Kidney (tissue), 14 donors: ENCODE measurements around the gene LENEP. TPM values are rescaled to one million over a fixed set of nuclear protein-coding genes. Genes with fewer than 3 reads are reported as not detected.

Source experiments
- DNase-seq, 5 donors: peaks; one replicate each; pipeline ENCODE4 v3.0.0-alpha.2; 2013 to 2020
- FAIRE-seq: peaks from 2 replicates; lab custom pipeline; 2012; peaks lifted over from hg19 to GRCh38; lab: Jason Lieb, UNC
- H3K27ac ChIP-seq, 2 donors: one replicate each; pipeline ENCODE4 v1.7.0; 2013; ENCODE audit warnings: low read depth in 2 of 2, low read length in 2 of 2, inconsistent platforms in 1 of 2
- H3K27me3 ChIP-seq: one replicate; pipeline ENCODE4 v1.7.1; 2013; ENCODE audit warnings: low read length, inconsistent platforms; ENCODE audit not compliant: control insufficient read depth, insufficient read depth
- H3K36me3 ChIP-seq, 3 donors: one replicate each; pipeline versions ENCODE4 v1.7.0 to v1.7.1; 2013; ENCODE audit warnings: low read length in 3 of 3, control low read depth in 1 of 3, inconsistent platforms in 1 of 3; ENCODE audit not compliant: insufficient read depth in 3 of 3, control insufficient read depth in 2 of 3
- H3K4me1 ChIP-seq, 3 donors: one replicate each; pipeline versions ENCODE4 v1.7.0 to v1.7.1; 2013; ENCODE audit warnings: low read length in 3 of 3, inconsistent platforms in 1 of 3, low read depth in 1 of 3; ENCODE audit not compliant: control insufficient read depth in 2 of 3, insufficient read depth in 2 of 3
- H3K4me3 ChIP-seq, 3 donors: one replicate each; pipeline versions ENCODE4 v1.7.0 to v1.8.1; 2013; ENCODE audit warnings: low read length in 3 of 3, control low read depth in 1 of 3, inconsistent platforms in 1 of 3
- H3K9ac ChIP-seq, 3 donors: one replicate each; pipeline versions ENCODE4 v1.7.0 to v1.7.1; 2013; ENCODE audit warnings: low read length in 3 of 3, control low read depth in 1 of 3, inconsistent platforms in 1 of 3
- H3K9me3 ChIP-seq, 3 donors: one replicate each; pipeline versions ENCODE4 v1.7.0 to v1.7.1; 2013; ENCODE audit warnings: low read length in 3 of 3, control low read depth in 1 of 3, inconsistent platforms in 1 of 3; ENCODE audit not compliant: control insufficient read depth in 2 of 3, insufficient read depth in 1 of 3
- intact Hi-C: fragments of 100-400 bp; cut with DNase I; formaldehyde crosslinking; loops from one replicate; pipeline ENCODE4 v1.11.1; 2022
- polyA plus RNA-seq: library from polyadenylated mRNA; stranded (reverse); fragments of 350-450 nt; fragmentation: Illumina TruSeq; extraction: RNeasy Lipid Tissue Mini Kit (QIAGEN cat#74804); gene quantifications from one replicate; pipeline ENCODE4 v1.2.3, GENCODE V29; 2014; ENCODE audit warnings: low read depth, low replicate concordance; ENCODE audit not compliant: insufficient read depth
- total RNA-seq: library from RNA; stranded (reverse); fragmentation: NEBNext Ultra II Directional; extraction: Animal tissue kit (Norgen Biotek cat#: 25700); gene quantifications from one replicate; pipeline ENCODE4 v1.2.1, GENCODE V29; 2021
- TF ChIP-seq, protein P1 (sequence below): IDR thresholded peaks from 3 replicates; pipeline ENCODE4 v1.5.1; 2012; ENCODE audit warnings: mild to moderate bottlenecking, moderate library complexity, borderline replicate concordance; ENCODE audit not compliant: insufficient read depth; ENCODE audit errors: extremely low read depth
- donor health status: control.
- donor health status: control.
- donor health status: control.
- donor health status: control.
- donor health status: control.
- donor health status: DM: yes; HTN: yes; CAD: no.
- donor health status: Normal renal cell carcinoma (clear cell type).

Gene LENEP
- total and polyA plus RNA-seq, 2 donors from 2014 or later: not detected

DNA sequence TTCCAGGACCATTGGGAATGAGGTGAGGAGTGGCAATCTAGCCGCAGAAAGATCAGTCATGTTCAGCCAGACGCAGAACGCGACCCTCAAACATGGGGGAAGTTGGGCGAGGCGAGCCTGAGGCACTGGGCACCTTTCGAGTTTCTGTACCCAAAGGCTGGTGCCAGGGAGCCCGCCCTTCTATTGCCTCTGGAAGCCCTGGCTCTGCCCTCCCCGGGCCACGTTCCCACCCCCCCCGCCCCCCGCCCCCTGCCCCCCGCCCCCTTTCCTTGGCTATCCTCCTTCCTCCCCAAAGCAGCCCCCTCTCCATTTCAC is 7.0 kb downstream of the LENEP start:
- DNase-seq (peak in 2 of 5 donors; percentile 58 to 82), FAIRE-seq (no peak)

DNA sequence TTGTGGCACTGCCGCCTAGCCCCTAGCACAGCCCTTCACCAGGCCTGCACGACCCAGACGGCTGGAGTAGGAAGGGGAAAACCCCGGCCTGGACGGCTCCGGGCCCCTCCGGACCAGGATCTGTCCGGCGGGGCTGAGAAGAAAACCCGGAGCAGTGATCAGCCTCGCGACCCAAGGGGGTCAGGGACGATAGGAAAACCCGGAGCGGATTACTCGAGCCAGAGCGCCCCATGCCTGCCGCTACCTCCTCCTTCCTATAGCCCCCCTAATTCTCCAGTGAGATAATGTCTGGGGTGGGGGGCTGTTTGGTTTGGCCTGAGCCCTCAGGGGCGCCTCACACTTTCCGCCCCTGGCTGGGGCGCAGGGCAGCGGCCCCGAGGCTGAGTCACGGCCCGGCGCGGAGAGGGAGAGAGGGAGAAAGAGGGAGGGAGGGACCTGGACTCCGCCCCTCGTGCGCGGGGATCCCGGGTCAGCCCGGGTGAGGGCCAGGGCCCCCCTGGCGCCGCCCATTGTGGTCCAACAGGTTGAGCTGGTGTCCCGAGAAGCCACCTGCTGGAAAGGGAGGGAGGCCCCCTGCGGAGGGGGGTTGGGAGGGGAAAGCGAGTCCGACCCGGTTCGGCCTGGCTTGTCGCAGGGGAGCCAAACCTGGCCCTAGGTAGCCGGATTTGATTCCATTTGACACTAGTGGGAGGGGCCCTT is 7.5 kb downstream of the LENEP start:
- intact Hi-C loops: no loop called here
- Histone ChIP-seq H3K9me3 (no peaks in the 10 kb centered on the region), H3K4me3 (peak overlapping the region; percentile 59 to 90 (median 75)), H3K9ac (peak overlapping the region; percentile 20 to 97 (median 30)), H3K27me3 (no peaks in the 10 kb centered on the region), H3K27ac (peak overlapping the region; percentile 97), H3K4me1 (peaks cover 2 to 24% (median 10%) of the 10 kb centered on the region in 3 donors), H3K36me3 (no peaks in the 10 kb centered on the region)
- FAIRE-seq: no peak
- peak; percentile 94 to 98 (median 97) for DNase-seq
- TF ChIP-seq, protein P1, sequence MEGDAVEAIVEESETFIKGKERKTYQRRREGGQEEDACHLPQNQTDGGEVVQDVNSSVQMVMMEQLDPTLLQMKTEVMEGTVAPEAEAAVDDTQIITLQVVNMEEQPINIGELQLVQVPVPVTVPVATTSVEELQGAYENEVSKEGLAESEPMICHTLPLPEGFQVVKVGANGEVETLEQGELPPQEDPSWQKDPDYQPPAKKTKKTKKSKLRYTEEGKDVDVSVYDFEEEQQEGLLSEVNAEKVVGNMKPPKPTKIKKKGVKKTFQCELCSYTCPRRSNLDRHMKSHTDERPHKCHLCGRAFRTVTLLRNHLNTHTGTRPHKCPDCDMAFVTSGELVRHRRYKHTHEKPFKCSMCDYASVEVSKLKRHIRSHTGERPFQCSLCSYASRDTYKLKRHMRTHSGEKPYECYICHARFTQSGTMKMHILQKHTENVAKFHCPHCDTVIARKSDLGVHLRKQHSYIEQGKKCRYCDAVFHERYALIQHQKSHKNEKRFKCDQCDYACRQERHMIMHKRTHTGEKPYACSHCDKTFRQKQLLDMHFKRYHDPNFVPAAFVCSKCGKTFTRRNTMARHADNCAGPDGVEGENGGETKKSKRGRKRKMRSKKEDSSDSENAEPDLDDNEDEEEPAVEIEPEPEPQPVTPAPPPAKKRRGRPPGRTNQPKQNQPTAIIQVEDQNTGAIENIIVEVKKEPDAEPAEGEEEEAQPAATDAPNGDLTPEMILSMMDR: peak; percentile 21

More for the DNA sequence above, 7.0 kb downstream of the LENEP start:
- H3K4me1 ChIP-seq: peaks cover 2 to 22% (median 10%) of the 10 kb centered on the region in 3 donors
- peak overlapping the region; percentile 97 for H3K27ac ChIP-seq
- no peaks in the 10 kb centered on the region for H3K9me3 ChIP-seq
- H3K9ac ChIP-seq: peak overlapping the region; percentile 47 to 73 (median 60)
- intact Hi-C loops: no loop called here
- no peaks in the 10 kb centered on the region for H3K36me3 ChIP-seq
- H3K4me3 ChIP-seq: peak overlapping the region; percentile 66 to 90 (median 76)
- H3K27me3 ChIP-seq: no peaks in the 10 kb centered on the region
- TF ChIP-seq, protein P1: no peak

DNA sequence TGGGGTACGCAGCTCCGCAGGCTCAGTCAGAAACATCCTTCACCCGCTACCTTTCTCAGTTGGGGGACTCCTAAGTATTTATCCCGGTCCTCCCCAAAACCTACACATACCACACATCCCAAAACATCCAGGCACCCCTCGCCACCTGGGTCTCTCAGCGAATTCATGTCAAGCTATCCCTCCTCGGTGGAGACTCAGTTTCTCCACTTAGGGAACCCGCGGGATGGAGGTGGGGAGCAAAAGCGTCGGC is 8.0 kb downstream of the LENEP start:
- TF ChIP-seq, protein P1: no peak
- intact Hi-C loops: no loop called here
- Histone ChIP-seq H3K9me3 (no peaks in the 10 kb centered on the region), H3K27ac (peak overlapping the region; percentile 97), H3K36me3 (no peaks in the 10 kb centered on the region), H3K4me3 (peak overlapping the region; percentile 59 to 90 (median 75)), H3K27me3 (no peaks in the 10 kb centered on the region), H3K4me1 (peaks cover 2 to 28% (median 15%) of the 10 kb centered on the region in 3 donors), H3K9ac (peak overlapping the region; percentile 20 to 97 (median 30))
- DNase-seq (peak in 1 of 5 donors; percentile 59), FAIRE-seq (no peak)
